ENCODE measurements around the gene ELL2. TPM values are rescaled to one million over a fixed set of nuclear protein-coding genes. Genes with fewer than 3 reads are reported as not detected.

The ELL2 gene
- total and polyA plus RNA-seq, 9 of the 15 experiments (the other 6 are each of a cell fraction or from before 2014, with no cell fraction given): 4.3 to 18.3 (median 14.5) TPM

DNA sequence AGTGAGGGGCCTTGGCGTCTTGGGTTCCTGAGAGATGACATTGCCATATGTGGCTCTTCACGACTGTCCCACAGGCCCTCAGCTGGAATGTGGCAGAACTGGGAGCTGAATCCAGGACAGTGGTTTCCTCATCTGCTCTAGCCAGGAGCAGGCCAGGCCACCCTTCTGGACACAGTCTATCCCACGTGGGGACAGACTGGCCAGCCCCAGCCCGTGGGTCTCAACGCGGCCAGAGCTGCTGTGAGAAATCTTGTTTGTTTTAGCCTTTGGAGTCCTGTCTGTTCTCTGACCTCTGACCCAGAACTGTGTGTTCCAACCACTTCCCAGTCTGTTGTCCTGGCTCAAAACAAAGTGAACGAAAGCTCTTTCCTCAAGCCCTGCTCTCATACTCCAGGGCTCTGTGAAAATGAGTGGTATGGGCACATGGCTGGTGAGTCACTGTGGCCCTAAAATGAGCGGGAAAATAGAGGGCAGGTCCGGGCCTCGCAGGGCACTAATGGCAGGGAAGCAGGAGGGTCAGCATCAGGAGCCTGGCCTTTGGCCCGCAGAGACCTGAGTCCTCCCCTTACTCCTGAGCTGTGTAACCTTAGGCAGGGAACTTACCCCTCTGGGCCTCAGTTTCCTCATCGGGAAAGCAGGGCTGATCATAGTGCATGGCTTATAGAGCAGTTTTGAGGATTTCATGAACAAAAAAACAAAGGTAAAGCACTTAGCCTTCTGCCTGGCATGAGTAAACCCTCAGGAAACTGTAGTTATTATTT lies 104.3 kb downstream of the ELL2 start:
- 30% methylated on average over 12 of the region's 12 CpGs for WGBS (ENCODE audit: insufficient coverage, low coverage, missing lambda C conversion rate)
- H3K9ac ChIP-seq (ENCODE audit: insufficient read depth in 1 of 2, low read depth in 2 of 2, low read length in 2 of 2): peak overlapping the region in 1 of 2 experiments; percentile 63; a peak in 2 of 4 replicates
- intact Hi-C loops (cut with micrococcal nuclease) (loop anchor here (5.0 kb wide), 1 partner anchor 740 kb away; no protein-coding TSS in a partner anchor), in situ Hi-C loops (cut with MboI) (loop anchor here (5.0 kb wide), 1 partner anchor 745 kb away; no protein-coding TSS in a partner anchor)
- H4K20me1 ChIP-seq (replicated peaks; ENCODE audit: control insufficient read depth, insufficient read depth, low read length): no peaks in the 10 kb centered on the region
- H3K36me3 ChIP-seq (ENCODE audit: control insufficient read depth, insufficient read depth, low read length): no peaks in the 10 kb centered on the region
- no peak overlapping the region for H3K4me2 ChIP-seq (ENCODE audit: insufficient read depth, low read length)
- ChIA-PET POLR2A (no interaction called here), CTCF (ENCODE audit: low intra/inter-chr PET ratio) (interaction anchor here (0.7 to 2.7 kb wide), 2 partner anchors 479 to 542 kb away, joined by 3 to 26 read pairs; no protein-coding TSS in a partner anchor)
- H3K4me1 ChIP-seq (replicated peaks in 1 of 2; ENCODE audit: control insufficient read depth in 2 of 2, insufficient read depth in 2 of 2, low read length in 2 of 2): peaks cover 12 to 15% of the 10 kb centered on the region in 2 experiments; a peak in 4 of 5 replicates
- no peaks in the 10 kb centered on the region for H3K9me1 ChIP-seq (ENCODE audit: control insufficient read depth, insufficient read depth, low read length)
- DNase-seq (ENCODE audit: extremely low read depth in 1 of 4, low spot score in 3 of 4): peak; percentile 36 to 71 (median 52)
- no peaks in the 10 kb centered on the region for H3K79me2 ChIP-seq (ENCODE audit: control insufficient read depth, insufficient read depth, low read length)
- H3K4me3 ChIP-seq: no peak overlapping the region
- H3K27ac ChIP-seq (ENCODE audit: extremely low read depth, low read depth, low read length): no peak overlapping the region
- BruUV-seq (replicated peaks): no TSS peak
- no peaks in the 10 kb centered on the region for H3K27me3 ChIP-seq (ENCODE audit: control insufficient read depth in 2 of 2, insufficient read depth in 2 of 2, low read length in 2 of 2)
- peak; percentile 44 for ATAC-seq
- peak; percentile 48 for FAIRE-seq
- peak overlapping the region; percentile 35 for H2AFZ ChIP-seq (ENCODE audit: low read depth, low read length)
- H3K9me3 ChIP-seq (replicated peaks; ENCODE audit: control insufficient read depth, insufficient read depth, low read depth, low read length): no peaks in the 10 kb centered on the region; the same call in 1 of the 2 replicates
- TF ChIP-seq LCOR (CRISPR knock-in tag; IDR thresholded peaks at IDR 0.05) (no peak), SRF (CRISPR knock-in tag; IDR thresholded peaks at IDR 0.05) (no peak), CHD1 (IDR thresholded peaks at IDR 0.05; ENCODE audit: low read length) (no peak), PHB (CRISPR knock-in tag; IDR thresholded peaks at IDR 0.05) (no peak), TRIM28 (IDR thresholded peaks at IDR 0.05) (no peak), MCM3 (IDR thresholded peaks at IDR 0.05) (no peak), HNRNPUL1 (IDR thresholded peaks at IDR 0.05; ENCODE audit: low read length) (no peak), FOXA3 (CRISPR knock-in tag; conservative IDR thresholded peaks at IDR 0.05 in 1 of 2, IDR thresholded peaks at IDR 0.05 in 1 of 2) (peak in 1 of 2 experiments; percentile 96; a peak in 3 of 4 replicates), TAF15 (IDR thresholded peaks at IDR 0.05; ENCODE audit: low read depth, low read length) (no peak), ZNF644 (tag; IDR thresholded peaks at IDR 0.05; ENCODE audit: low read depth) (no peak), ZNF639 (CRISPR knock-in tag; conservative IDR thresholded peaks at IDR 0.05 in 1 of 2, IDR thresholded peaks at IDR 0.05 in 1 of 2) (no peak), C11orf30 (IDR thresholded peaks at IDR 0.05; ENCODE audit: low read depth) (no peak), KDM5B (IDR thresholded peaks at IDR 0.05; ENCODE audit: insufficient replicate concordance, low read depth, low read length) (no peak), ZNF75A (CRISPR knock-in tag; IDR thresholded peaks at IDR 0.05) (no peak), PPARD (CRISPR knock-in tag; IDR thresholded peaks at IDR 0.05) (no peak)
- TF ChIP-seq, protein P1, sequence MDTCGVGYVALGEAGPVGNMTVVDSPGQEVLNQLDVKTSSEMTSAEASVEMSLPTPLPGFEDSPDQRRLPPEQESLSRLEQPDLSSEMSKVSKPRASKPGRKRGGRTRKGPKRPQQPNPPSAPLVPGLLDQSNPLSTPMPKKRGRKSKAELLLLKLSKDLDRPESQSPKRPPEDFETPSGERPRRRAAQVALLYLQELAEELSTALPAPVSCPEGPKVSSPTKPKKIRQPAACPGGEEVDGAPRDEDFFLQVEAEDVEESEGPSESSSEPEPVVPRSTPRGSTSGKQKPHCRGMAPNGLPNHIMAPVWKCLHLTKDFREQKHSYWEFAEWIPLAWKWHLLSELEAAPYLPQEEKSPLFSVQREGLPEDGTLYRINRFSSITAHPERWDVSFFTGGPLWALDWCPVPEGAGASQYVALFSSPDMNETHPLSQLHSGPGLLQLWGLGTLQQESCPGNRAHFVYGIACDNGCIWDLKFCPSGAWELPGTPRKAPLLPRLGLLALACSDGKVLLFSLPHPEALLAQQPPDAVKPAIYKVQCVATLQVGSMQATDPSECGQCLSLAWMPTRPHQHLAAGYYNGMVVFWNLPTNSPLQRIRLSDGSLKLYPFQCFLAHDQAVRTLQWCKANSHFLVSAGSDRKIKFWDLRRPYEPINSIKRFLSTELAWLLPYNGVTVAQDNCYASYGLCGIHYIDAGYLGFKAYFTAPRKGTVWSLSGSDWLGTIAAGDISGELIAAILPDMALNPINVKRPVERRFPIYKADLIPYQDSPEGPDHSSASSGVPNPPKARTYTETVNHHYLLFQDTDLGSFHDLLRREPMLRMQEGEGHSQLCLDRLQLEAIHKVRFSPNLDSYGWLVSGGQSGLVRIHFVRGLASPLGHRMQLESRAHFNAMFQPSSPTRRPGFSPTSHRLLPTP (IDR thresholded peaks at IDR 0.05; ENCODE audit: borderline replicate concordance, extremely low read depth, insufficient read length): no peak

Data from K562 (cell line).